Head of caudate nucleus (tissue), 42 donors: ENCODE results near the gene NR5A2.

Experiments used
- DNase-seq, 42 donors: peaks; one replicate each; pipeline versions ENCODE4 v3.0.0 to v3.0.0-alpha.2; 2020 to 2021; ENCODE audit warnings: mixed read lengths in 7 of 42
- intact Hi-C: fragments of 100-400 bp; cut with DNase I; formaldehyde crosslinking; loops from one replicate; pipeline ENCODE4 v1.15.0; 2022

Gene NR5A2

DNA sequence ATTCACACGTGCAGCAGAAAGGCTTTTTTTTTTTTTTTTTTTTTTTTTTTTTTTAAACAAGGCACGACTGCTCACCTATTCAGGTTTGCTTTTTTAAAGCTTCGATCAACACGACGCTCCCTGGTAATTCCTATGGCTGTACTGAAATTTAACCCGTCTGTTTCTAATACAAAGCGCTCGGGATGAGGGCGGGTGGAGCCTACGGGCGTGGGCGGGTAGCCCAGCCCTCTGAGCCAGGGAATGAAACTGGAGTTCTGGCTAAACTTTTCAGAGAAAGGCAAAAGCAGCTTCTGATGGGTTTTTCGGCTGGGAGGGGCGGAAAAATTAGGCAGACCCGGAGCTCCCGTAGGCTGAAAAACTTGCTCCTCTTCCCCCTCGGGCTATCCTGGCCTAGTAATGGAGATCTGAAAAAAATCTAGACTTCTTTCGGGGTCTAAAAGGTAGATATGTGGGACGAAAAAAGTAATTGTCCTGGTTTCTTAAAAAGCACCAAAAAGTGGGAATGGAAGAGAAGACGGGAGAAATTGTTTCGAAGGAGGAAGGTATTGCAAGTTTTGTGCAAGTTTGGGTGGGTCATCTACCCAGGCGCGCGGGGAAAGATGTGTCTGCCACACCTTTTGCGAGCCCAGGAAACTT is 7.4 kb downstream of the NR5A2 start:
- no peak for DNase-seq
- intact Hi-C loops = no loop called here

DNA sequence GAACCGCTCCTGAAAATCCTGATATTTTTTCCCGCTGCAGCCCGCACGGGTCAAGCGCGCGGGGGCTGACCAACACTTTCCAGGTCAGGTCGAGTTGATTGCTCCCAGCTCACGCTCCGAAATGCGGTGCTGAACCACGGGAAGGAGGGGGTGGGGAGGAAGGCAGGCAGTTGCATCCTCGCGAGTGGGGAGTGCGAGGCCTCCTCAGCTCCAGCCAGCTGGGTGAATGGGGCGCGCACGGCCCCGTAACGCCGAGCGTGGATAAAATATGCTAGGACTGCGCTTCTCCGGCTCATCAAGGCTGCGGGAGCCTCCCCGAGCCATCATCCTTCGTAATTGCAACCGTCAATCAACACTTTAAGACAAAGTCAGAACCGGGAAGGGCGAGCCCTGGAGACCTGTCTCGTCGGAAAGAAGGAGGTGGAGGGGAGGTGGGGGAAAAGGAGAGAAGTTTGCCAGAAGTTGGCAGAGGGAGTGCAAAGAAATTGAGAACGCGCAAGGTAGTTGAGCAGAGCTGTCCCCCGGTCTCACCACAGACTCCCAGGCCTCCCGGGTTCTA is 8.0 kb downstream of the NR5A2 start:
- no peak for DNase-seq
- intact Hi-C loops = no loop called here

DNA sequence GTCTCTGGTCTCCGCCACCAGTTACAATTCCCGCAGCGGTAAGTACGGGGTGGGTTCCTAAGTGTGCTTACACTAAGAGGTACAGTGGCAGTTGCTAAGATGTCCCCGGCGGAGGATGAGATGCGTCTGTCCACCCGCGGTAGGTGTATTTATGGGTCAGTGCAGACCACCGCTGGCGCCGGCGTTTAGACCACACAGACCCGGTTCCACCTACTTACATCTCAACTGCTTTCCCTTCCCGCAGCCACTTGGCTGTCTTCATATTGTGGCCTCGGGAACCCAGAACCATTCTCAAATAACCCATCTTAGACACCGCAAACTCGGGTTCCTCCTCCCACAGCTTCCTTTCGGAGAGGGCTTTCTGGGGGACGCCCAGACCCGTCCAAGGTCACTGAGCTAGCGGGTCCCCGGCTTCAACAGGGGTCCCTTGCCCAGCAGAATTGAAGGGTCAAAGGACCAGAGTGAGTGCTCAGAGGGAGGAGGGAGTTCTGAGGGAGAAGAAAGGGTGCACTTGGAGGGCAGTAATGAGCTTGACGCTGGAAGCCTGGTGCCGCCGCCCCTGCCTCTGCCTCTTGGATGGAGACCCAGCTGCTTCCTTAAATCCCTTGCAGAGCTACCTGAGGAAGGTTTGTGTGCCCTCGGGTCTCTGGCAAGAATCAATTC is 8.6 kb downstream of the NR5A2 start:
- intact Hi-C loops = no loop called here
- DNase-seq = no peak

DNA sequence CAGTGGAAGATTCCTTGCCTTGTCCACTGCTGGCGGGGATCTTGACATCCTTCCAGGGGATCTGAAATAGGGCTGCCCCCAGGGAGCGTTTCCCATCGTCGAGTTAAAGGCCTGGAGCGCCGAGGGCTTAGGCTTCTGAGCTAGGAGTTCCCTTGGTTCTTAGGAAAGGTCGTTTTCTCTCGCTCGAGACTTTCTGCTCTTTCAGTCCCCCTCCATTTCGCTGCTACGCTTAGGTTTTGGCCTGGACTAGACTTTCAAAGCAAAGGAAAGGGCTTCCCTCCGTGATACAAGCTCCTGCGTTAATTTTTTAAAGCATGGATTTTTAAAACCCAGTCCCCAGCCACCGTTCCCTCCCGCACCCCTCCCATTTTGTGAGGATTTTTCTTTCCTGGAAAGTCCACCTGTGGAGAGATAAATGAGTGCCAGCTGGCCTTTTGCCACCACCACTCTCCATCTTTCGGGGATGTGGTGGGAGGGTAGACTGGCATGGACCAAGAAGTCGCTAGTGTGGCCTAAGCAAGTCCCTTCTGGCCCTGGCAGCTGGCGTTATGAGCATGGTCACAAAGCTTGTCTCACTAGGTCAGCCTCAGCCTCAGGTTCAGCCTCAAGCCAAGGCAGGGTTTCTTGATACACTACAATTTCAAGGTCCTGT is 9.2 kb downstream of the NR5A2 start:
- no peak for DNase-seq
- intact Hi-C loops = no loop called here

DNA sequence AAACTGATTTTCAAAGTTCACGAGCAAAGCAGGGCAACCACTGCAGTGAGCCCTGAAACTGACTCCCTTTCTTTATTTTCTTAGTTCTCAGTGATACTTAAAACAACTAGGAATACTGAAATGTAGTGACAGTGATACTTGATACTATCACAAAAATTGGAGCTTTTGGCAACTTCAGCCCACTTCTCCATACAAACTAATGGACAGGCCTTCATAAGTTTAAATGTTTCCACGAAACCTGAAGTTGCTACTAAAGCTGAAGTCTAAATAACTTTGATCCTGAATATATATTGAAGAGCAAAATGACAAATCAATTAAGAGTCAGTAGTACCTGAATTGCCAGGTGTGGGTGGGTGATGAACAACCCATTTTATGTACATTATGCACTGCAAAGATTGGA is 10.0 kb downstream of the NR5A2 start:
- intact Hi-C loops = no loop called here
- no peak for DNase-seq

DNA sequence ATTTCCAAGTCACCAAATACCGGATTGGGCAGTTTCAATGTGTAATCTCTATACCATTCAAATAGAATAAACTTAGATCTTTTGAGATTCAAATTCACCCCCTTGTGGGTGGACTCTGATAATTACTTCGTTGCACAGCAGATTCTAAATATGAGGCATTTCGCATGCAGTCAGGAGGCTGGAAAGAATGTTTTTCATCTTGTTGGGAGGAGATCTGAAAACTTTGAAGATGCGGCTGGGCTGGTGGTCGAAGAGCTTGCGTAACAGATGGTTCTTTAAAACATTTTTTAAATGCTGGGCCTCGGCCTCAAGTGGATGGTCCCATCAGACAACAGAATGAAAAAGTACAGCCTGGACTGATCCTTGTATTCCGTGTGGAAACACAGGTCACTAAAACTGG is 10.4 kb downstream of the NR5A2 start:
- intact Hi-C loops = no loop called here
- DNase-seq = no peak

DNA sequence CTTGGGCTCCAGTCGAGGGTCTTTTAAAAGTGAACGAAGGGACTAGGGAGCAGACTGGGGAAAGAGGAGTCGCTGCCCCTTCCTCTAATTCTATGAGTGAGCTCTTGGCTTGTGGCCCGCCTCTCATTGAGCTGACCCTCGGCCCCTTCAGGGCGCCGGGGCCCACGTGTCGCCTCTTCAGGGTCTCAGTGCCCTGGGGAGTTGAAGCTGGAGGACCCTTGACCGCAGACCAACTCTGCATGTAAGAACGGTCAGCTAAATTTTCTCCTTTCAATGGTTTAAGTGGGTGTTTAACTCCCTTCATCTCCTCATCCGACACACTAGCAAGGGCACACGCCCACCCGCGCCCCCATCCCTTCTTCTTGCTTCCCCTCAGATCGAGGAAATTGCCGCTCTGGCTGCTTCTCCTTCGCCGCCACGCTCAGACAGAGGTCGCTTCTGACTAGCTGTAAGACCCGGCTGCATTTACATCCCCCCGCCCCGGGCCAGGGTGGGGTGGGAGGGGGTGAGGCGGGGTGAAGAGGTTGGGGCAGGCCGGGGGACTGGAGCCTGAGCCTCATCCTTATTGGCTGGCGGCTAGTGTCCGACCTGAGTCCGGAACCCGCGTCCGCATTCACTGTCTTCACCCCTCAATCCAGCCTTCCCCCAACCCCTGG is 10.9 kb downstream of the NR5A2 start:
- no peak for DNase-seq
- intact Hi-C loops = no loop called here

DNA sequence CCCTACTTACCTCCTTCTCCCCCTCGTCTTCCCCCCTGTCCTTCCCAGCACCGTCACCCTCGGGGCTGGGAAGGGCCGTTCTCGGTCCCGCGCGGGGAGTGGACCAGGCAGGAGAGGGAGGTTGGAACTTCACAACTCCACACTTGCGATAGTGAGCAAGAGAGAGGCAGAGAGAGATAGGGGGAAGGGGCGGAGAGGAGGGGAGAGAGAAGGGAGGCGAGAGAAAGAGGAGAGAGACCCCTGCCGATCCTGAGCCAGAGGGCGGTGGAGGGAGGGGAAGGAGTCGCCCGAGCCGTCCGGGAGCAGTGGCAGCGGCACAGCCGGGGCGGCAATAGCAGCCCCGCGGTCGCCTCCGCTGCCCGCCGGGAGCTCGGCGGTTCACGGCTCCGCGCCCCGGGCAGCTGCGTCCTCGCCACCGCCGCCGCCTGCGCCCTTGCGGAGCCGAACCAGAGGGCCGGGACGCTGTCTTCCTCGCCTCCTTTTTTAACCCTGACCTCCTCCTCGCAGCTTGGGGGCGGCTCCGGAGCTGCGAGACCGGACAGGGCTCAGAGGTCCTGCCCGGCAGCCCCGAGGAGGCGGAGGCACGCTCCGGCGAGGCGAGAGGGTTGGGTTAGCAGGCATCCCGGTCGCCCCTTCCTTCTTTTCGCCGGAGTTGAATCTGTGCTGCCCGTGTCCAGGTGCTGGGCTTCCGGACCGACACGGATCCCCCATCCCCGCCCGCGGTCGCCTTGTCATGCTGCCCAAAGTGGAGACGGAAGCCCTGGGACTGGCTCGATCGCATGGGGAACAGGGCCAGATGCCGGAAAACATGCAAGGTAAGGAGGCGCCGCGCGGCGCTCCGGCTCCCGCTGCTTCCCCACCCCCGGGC is 11.7 kb downstream of the NR5A2 start:
- DNase-seq = no peak
- intact Hi-C loops = no loop called here

DNA sequence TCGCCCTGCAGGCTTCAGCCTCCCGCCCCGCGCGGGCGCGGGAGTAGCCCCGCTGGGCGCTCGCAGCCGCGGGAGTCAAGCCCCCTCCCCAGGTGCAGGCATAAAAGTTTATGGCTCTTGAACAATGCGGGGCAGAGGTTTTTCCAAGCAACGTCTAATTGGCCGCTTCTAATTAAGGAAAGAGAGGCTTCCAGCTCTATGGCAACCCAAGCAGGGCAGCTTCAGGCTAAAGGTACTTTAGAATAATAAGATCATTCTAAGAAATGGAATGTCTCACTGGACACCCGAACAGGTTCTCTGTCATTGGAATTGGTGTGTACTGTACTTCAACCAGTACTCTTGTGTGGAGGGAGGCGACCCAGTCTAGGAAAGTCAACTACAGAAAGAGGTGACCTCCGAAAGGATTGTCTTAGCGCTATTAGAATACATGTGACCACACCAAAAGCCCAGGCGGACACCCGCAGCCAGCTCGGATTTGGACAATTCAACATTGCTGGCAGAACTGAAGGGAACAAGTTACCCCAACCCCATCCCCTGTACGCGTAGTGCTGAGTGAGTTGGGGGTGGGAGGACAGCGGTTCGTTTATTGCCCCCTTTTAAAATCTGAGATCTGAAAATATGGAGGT is 12.5 kb downstream of the NR5A2 start:
- no peak for DNase-seq
- intact Hi-C loops = no loop called here

DNA sequence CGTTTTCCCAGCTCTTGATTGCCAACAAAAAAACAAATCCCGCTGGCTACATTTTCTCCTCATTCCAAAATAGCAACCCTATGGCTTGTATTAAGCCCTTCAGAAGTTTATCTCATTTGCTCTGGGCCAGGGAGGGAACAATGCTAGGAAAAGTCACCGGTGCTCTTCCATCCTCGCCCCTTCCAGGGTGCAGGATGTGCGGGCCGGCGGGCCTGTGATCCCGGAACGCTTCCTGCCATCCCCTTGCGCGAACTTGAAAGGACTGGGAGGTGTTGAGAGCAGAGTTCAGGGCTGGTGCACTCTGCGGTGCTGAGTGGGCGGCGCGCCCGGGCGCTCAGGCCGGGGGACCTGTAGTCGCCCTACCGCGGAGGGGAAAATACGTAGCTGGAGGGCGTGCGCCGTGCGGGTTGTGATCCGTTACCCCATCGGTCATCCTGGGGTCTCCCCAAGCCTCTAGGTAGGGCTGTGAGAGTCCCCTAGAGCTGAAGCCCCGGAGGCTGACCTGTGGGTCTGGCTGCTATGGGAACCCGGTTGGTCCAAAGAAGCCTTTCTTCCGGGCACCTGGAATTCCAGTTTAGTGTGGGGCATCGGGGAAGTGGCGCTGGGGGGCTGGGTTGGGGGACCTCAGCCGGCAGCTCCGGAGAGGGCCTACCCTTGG is 13.1 kb downstream of the NR5A2 start:
- DNase-seq = no peak
- intact Hi-C loops = no loop called here

DNA sequence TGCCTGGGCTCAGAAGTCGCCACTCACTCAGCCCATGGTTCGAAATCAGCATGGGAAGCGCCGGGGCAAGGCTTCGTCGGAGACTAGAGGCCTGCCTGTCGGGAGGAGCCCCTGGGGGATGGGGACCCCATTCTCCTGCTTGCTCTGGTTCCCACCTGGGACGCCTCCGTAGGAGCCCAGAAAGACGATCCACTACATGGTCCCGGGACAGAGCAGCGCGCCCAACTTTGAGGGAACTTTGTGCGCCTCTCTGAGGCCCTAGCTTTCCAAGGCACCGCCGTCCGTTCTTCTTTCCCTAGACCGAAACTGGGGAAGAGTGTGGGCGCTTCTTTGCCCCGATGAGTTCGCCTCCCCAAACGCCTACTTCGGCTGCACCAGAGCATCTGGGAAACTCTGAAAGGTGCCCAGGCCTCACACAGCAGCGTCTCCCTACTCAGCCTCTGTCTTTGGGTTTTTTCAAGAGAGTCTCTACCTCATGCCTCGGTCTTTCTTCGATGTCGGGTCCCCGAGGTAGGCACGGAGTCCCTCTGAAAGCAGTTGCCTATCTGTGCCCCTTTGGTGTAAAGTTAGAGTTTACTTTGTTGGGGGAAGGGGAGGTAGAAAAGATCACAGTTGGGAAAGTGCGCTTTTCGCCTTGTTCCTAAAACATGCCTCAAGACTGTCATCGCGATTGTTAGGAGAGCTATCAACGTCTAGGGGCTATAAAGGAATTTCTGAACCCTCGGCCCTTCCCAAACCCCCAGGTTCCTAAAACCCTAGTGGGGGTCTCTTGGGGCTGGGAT is 14.0 kb downstream of the NR5A2 start:
- DNase-seq = no peak
- intact Hi-C loops = no loop called here

DNA sequence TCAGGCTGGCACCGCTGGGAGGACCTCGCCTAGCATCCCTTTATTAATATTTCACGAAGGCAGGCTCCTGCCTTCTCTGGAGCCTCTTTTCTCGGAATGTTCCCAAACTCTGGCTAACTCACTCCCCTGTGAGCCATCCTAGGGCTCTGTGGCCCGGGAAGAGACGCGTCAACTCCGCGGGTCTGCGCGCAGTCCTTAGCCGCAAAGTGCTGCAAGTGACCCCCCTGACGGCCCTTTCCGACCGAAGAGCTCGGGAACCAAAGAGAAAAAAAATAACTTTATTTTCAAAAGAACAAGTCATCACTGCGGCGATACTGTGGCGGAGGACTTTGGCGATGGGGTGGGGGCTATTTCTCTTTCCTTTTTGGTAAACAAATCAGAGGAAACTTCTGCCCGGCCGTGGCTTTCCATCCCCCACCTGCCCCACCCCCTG is 14.6 kb downstream of the NR5A2 start:
- DNase-seq = no peak
- intact Hi-C loops = no loop called here

DNA sequence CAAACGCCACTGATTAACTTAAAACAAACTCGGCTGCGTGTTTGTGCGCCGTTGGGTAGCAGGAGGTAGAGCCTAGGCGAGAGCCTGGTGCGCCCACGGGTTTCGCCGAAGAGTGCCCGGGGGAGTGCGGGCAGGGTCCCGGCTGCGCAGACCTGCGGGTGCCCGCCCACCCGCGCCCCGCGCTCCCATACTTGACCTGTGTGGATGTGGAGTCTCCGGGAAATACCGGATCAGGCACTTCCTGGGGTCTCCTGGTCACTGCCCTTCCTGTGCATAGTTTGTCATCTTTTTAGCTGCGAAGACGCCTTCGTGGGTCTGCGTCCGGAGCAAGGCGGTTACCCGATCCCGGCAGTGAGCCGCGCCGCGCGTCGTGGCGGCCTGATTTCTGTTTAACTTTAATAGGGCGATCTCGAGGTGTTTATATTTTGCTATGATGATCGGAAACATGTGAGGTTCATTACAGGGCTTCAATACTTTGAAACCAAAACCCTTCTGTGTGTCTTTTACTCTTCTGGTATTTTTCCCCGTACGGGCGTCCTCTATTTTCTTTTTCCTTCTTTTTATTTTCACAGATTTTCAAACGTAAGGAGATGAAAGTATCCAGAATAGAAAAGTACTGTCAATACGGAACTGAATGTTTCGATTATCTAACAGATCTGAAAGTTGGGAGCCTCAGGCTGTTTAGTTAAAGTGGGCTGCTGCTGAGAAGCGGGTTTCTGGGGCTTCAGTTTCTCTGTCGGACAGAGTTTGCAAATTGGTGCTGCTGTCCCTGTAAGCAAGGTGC is 15.2 kb downstream of the NR5A2 start:
- no peak for DNase-seq
- intact Hi-C loops = no loop called here

DNA sequence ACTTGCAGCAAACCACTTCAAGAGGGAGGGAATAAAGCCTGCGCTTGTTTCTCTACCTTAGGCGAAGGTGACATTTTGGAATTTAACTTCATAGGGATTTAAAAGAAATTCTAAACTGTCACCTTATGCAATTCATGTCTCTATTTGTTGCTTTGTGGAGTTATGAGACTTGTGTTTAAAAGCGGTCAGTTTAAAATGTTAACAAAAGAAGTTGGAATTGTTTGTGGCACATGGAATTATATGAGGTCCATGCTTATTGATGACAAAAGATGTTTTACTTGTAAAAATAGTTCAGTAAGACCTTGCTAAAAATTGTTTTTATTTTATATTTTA is 15.8 kb downstream of the NR5A2 start:
- intact Hi-C loops = no loop called here
- no peak for DNase-seq

DNA sequence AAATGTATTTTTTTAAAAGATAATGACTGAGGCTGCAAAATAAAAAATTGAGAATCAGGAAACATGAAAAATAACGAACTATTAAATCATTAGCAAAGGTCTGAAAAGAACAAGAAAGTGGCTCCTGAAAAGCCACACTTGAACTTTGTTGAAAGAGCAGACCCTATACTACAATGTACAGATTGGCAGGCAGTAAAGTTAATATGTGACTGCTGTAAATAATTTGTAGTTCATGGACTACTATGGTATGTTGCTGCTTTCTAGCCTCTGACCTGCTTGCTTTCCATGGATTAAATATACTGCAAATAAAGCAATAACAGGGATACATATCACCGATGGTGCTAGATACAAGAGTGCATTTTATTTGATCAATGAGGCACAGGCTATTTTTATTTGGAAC is 18.6 kb downstream of the NR5A2 start:
- intact Hi-C loops = no loop called here
- no peak for DNase-seq

DNA sequence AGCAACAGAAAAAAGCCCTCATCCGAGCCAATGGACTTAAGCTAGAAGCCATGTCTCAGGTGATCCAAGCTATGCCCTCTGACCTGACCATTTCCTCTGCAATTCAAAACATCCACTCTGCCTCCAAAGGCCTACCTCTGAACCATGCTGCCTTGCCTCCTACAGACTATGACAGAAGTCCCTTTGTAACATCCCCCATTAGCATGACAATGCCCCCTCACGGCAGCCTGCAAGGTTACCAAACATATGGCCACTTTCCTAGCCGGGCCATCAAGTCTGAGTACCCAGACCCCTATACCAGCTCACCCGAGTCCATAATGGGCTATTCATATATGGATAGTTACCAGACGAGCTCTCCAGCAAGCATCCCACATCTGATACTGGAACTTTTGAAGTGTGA is 20.7 kb downstream of the NR5A2 start:
- intact Hi-C loops = no loop called here

DNA sequence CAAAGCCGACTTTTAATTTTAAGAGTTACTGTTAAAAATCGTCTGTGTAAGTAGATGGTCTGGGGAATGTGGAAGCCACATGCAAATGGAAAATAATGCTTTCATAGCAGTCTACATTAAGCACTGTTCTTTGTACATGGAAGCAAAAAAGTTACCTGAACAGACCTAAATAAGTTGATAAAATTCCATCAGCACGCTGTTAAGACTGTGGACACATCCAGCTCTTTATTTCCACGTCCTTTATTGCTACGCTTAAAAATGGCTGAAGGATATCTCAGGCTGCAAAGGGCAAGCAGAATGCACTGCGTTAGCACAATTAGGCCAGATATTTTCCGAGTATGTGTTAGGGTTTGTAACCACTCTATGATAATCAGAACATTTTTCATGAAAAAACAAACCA is 22.3 kb downstream of the NR5A2 start:
- intact Hi-C loops = no loop called here
- no peak for DNase-seq

More for the DNA sequence above, 20.7 kb downstream of the NR5A2 start:
- no peak for DNase-seq
